Stimulated activated CD8-positive, alpha-beta memory T cell treated with anti-CD3 and anti-CD28 coated beads, Interleukin-4, amount 100 ng/mL, for 24 hours (primary cell): ENCODE data around the gene PPP6C.
"Not testable (repeated sequence)": the region's sequence is repeated elsewhere in the genome, so short reads cannot be mapped to it uniquely, and the experiment has no call there.

ENCODE experiments used
- DNase-seq: peaks from one replicate; pipeline ENCODE4 v3.0.0-alpha.2; 2020; ENCODE audit warnings: low read depth

The PPP6C gene

DNA sequence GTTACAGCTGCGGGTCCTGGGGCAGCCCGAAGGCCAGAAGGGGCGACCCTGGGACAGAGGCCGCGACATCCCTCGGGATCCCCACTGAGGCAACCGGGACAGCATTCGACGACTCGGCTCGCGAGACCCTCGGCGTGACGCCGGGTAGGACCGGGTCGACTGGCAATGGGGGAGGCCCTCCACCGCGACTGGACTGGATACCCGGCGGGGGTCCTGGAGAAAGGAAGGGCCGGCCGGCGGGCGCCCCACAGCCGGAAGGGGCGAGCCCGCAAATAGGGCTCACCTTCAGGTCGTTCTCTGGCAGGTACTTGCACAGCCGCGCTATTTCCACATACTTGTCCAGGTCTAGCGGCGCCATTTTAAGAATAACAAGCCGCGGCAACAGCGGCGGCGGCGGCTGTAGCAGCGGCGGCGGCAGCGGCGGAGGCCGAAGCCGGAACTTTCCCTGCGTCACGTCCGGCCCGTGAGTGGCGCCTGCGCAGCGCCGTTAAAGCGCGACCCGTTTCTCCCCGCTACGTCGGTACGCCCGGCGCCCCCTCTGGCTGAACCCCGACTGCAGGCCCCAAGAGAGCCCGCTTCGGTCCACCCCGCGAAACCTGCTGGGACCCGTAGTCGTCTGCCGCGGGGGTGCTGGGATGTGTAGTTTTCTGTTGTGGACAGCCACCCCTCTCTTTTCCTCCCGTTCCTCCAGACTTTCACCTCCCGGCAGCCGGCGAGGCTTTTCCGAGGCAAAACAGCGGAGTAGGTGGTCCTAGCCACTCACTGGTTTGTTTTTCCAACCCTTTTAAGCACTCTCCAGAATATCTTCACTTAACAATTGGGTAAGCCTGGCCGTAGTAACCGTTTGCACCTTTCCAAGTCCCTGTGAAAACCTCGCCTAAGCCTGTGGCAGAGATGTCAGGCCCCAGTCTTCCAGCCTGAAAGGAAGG, at the start of gene PPP6C:
TSS of gene PPP6C (minus strand) at position 443 of the 929 bp plus-strand sequence. CDS start at position 358, 85 bp downstream.
- DNase-seq: peak; percentile 97

DNA sequence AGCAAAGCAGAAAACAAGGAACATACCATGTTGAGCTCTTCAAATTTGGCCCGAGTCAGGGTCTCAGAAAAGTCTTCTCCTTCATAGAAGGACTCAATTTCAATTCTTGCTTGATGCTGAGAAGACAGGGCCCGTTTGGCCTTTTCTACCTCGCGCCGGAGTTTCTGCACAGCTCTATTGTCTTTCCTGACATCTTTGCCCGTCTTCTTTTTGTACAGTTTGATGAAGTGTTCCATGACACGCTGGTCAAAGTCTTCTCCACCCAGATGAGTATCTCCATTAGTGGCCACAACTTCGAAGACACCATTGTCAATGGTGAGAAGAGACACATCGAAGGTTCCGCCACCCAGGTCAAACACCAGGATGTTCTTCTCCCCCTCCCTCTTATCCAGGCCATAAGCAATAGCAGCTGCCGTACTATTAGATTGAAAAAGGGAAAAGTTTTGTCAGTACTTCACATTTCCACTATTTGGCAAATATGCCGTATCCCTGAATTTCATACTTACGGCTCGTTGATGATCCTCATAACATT, 49.4 kb upstream of the PPP6C start:
- no peak for DNase-seq

DNA sequence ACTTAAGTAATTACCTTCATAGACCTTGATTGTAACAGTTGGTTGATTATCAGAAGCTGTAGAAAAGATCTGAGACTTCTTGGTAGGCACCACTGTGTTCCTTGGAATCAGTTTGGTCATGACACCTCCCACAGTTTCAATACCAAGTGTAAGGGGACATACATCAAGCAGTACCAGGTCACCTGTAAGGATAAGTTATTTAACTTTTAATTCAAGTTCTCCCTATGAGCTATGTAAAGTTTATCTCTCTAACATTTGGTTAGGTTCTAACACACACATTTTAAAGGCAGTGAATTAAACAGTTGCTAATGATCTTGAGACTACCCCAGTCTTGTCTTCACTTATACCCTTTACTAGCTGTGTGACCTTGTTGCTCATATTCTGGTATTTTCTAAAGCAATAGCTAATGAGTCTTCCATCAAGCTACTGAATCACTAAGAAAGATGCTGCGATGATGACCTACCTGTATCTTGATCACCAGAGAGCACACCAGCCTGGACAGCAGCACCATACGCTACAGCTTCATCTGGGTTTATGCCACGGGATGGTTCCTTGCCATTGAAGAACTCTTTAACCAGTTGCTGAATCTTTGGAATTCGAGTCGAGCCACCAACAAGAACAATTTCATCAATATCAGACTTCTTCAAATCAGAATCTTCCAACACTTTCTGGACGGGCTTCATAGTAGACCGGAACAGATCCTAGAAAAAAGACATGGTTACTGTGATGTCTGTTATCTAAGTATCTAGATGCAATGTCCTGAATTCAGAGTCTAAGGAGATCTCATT, 48.7 kb upstream of the PPP6C start:
- no peak for DNase-seq

DNA sequence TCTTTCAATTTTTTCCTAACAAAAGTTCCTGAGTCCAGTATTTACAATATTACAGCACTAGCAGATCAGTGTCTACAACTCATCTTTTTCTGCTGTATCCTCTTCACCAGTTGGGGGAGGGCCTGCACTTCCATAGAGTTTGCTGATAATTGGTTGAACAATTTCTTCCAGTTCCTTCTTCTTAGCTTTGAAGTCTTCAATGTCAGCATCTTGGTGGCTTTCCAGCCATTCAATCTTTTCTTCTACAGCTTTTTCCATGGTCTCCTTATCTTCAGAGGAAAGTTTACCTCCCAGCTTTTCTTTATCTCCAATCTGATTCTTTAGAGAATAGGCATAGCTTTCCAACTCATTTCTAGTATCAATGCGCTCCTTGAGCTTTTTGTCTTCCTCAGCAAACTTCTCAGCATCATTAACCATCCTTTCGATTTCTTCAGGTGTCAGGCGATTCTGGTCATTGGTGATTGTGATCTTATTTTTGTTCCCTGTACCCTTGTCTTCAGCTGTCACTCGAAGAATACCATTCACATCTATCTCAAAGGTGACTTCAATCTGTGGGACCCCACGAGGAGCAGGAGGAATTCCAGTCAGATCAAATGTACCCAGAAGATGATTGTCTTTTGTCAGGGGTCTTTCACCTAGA, 47.0 kb upstream of the PPP6C start:
- DNase-seq: not testable (repeated sequence)

DNA sequence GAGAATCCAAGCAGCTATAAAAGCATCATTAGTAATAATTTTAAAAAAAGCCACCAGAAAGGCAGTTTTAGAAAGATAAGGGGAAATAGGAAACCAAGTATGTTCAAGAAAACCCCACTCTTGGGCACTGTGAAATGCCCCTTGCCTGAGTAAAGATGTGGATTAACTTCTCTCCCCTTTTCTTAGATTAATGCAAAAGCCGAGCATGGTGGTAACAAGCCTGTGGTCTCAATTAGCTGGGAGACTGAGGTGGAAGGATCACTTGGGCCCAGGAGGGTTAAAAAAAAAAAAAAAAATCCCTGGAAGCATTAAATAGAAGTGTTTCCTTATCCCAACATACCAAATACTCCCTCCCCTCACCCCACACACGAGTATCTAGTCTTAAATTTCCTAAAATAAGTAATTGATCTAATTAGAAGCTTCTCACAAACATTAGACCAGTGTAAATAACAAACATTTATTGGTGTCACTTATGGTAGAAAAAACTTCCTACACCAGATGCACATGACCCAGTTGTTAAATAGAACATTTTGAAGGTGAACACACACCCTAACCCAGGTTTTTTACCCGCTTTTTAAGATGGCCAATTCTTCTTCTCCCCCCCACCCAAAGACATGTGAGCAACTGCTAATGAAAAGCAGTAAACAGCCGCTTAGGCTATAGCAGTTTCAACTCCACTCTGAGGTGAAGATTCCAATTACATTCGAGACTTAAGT, 46.4 kb upstream of the PPP6C start:
- DNase-seq: no peak

DNA sequence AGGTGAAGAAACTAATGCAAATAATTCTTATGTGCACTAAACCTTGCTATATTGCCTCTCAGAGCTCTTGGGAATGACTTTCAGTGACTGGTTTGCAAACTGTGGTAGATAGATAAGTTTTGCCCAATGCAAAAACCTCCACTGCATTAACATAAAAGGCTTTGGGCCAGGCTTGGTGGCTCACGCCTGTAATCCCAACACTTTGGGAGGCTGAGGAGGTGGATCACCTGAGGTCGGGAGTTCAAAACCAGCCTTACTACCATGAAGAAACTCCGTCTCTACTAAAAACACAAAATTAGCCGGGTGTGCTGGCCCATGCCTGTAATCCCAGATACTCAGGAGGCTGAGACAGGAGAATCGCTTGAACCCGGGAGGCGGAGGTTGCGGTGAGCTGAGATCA, 44.5 kb upstream of the PPP6C start:
- not testable (repeated sequence) for DNase-seq

DNA sequence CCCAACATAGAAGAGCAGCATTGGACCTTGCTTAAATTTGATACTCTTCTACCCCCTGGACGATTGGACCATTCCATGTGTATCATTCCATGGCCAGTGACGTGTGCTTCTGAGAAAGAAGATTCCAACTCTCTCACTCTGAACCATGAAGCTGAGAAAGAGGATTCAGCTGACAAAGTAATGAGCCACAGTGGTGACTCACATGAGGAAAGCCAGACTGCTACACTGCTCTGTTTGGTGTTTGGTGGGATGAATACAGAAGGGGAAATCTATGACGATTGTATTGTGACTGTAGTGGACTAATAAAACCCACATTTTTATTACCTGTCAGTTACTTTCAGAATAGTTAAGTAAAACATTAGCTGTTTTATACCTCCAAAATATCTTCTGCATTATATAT, 44.1 kb upstream of the PPP6C start:
- no peak for DNase-seq

DNA sequence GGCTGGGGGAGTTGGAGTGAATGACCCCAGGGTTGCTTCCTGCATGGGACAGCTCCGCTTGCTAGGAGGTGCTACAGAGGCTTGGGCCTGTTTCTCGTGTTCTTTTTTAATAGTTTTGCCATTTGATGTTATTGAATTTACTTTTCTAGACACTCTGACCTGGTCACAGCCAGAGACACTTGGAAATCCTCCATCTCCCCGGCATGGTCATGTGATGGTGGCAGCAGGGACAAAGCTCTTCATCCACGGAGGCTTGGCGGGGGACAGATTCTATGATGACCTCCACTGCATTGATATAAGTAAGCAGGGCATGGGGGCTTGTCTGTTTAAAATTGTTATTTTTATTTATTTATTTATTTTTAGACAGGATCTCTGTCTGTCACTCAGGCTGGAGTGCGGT, 38.2 kb upstream of the PPP6C start:
- no peak for DNase-seq

DNA sequence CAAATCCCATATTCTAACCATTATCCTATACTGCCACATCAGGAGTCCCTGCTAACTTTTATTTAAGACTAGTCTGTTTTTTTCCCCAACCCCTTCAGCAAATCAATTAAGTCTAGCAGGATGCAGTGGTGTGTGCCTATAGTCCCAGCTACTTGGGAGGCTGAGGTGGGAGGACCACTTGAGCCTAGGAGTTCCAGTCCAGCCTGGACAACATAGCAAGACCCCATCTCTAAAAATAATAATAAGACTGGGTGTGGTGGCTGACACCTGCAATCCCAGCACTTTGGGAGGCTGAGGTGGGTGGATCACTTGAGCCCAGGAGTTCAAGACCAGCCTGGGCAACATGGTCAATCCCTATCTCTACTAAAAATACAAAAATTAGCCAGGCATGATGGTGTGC, 35.3 kb upstream of the PPP6C start:
- not testable (repeated sequence) for DNase-seq

DNA sequence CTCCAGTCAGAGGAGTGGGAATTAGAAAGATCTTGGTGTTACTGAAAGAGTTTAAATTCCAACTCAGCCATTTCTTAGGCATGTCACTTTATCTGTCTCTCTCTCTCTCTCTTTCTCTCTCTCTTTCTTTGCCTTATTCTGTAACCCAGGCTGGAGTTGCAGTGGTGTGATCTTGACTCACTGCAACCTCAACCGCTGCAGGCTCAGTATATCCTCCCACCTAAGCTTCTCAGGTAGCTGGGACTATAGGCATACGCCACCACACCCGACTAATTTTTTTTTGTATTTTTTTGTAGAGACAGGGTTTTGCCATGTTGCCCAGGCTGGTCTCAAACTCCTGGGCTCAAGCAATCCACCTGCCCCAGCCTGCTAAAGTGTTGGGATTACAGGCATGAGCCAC, 29.0 kb upstream of the PPP6C start:
- DNase-seq: no peak

DNA sequence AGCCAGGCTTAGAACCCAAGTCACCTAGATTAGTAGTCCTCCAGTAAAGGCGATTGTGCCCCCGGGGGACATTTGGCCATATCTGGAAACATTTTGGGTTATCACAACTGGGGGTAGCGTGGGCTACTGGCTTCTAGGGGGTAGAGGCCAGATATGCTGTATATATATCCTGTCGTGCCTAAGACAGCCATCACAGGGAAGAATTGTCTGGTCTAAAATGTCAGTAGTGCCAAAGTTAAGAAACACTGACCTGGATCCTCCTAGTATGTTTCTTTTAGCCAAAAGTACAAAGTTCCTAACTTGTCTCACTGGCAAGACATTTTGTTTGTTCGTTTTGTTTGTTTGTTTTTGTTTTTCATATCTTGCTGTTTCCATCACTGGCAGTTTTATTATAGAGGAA, 24.6 kb upstream of the PPP6C start:
- no peak for DNase-seq

DNA sequence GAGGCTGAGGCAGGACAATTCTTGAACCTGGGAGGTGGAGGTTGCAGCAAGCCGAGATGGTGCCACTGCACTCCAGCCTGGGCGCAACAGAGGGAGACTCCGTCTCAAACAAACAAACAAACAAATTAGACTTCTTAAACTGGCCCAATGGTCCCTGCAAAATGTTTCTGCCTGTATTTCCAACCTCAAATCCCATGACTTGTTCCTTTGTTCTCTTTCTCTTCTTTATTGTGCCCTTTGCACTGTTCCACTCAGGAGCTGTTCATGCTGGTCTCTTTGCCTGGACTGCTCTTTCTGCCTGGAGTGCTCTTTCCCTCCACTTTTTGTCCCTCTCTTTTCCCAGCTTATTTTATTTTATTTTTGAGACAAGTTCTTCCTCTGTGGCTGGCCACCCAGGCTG, 14.9 kb upstream of the PPP6C start:
- no peak for DNase-seq

DNA sequence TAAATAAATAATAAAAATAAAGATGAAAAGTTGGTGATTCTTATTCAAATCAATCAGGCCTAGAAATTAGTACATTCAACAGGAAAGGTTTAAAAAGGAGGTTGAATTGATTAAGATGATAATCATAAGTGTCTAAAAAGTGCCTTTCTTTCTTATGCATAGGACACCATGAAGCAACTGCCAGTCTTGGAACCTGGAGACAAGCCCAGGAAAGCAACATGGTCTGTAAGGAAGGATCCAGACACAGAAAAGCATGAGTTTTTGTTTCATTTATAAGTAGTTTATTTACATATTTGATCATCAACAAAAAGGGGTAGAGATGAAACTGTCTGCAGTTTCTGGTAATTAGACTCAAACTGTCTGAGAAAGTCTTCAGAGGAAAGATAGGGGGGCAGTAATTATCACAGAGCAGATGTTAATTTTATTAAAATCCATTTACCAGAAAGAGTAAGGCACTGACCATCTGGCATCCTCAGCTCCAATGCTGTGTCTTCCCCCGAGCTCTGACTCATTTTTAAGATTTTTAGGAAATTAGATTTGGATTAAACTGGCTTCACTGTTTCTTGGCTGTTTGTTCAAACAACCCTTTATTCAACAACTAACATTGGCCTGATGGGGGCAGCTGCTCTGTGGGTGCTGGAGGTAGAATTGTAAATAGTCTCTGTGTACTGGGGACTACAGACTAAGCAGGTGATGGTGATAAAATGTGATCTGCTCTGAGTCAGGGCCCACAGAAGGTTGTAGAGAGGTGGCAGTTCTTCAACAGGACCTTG, 13.4 kb upstream of the PPP6C start:
- no peak for DNase-seq

DNA sequence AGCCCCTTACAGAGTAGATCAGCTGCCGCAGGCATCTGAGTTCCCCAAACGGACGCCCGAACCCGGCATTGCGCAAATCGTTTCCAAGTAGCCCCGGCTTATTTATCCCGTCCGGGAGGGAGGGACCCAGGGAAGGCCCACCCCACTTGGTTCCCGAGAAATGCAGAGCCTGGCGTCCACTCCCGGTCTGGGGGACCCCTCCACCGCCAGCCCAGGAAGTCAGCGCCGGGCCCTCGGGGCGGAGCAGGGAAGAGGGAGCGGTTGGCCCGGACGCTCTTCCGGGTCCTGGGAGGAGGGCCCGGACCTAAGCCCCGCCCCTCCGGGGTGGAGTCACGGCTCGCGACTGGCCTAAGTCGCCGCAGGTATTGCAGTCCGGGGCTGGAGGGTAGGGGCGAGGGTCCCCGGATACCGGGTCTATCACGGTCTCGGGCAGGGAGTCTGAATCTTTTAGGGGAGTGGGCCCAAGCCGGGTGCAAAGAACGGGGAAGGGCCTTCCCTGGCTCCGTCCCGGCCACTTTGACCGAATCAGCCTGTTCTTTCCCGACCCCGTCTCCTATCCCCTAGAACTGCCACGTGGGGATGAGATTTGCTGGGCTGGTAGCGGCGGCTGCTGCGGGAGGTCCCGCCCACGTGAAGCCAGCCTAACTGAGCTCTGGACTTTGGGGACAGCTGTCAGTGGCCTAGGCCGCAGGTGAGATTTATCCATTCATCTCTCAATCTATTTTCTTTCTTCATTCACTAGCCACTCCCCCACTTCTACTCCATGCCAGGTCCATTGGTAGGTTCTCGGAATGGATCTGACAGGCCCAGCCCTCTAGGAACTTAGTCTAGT, 10.8 kb upstream of the PPP6C start, which contains the start of gene RABEPK:
TSS of gene RABEPK (plus strand) at position 327 of the 832 bp plus-strand sequence. CDS start 2,472 bp downstream, outside the sequence.
- peak; percentile 88 for DNase-seq

DNA sequence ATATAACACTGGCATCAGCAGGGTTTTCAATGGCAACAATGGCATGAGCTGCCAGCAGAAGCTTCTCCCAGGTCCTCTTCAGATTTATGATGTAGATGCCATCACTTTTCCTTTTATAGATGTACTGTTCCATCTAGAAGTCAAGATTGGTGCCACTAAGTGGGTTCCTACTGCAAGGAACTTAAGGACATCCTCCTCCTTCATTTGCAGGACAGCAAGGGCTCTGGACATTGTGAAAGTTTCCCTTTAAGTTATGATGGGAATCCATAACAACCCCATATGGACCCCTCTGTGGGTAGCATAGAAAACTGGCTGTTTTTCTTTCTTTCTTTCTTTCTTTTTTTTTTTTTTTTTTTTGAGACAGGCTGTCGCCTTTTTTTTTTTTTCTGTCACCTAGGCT, 6.0 kb upstream of the PPP6C start:
- DNase-seq: not testable (repeated sequence)

DNA sequence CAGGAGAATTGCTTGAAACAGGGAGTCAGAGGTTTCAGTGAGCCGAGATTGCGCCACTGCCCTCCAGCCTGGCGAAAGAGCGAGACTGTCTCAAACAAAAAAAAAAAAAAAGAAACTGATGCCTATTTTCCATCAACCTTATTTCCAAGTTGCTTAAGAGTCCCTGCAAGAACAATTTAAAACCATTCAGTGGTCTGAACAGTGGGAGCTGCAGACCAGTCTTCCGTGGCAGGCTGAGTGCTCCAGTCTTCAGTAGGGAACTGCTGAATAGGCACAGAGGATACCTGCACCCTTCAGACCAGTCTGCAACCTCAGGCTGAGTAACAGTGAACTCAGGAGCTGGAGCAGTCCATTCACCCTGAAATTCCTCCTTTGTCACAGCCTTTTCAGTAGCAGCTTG, 4.9 kb upstream of the PPP6C start:
- not testable (repeated sequence) for DNase-seq

DNA sequence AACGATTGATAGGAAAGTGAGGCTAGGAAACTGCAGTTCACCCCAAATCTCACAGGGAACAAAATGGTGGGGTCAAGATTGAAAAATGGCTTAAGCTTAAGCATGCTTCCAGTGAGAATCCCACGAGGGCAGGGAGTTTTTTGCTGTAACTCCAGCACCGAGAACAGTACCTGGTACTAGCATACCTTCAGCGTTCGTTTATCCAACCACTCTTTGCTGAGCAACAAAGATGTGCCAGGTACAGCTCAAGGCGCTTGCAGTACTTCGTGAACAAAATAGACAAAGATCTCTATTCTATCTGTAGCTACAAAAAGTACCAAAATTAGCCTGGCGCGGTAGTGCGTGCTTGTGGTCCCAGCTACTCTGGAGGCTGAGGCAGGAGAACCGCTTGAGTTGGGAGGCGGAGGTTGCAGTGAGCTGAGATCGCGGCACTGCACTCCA, 778 bp upstream of the PPP6C start:
- no peak for DNase-seq

DNA sequence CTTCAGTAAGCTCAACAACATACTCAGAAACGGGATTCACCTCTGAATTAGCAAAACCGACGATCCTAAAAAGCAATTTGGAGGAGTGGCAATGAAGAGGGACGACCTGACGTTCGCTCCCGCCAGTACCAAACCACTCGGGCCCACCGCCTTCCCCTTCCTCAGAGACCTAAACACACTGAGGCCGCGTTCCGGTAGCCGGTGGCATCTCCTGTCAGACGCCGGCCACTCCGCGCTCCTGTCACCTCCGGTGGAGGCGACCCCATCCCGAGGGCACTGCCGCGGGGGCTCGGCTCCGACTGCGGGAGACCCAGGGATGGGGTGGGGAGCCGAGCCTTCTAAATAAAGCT, 617 bp downstream of the PPP6C start:
- DNase-seq: peak; percentile 24

DNA sequence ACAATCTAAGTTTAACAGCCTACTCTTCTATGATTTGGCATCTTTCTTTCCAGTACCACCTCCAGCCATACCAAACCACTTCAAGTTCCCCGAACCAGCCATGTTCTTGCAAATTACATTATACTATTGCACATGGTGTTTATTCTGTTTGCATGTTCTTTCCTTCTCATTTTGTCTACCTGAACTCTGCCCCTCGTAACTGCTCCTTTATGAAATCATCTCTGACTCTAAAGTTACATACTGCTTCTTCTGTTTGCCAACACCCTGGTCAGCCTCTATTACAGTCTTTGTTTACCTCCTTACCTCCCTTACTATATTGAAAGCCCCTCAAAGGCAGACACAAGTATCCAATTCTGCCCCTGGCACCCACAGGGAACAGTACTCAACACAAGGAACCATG, 6.0 kb downstream of the PPP6C start:
- no peak for DNase-seq

DNA sequence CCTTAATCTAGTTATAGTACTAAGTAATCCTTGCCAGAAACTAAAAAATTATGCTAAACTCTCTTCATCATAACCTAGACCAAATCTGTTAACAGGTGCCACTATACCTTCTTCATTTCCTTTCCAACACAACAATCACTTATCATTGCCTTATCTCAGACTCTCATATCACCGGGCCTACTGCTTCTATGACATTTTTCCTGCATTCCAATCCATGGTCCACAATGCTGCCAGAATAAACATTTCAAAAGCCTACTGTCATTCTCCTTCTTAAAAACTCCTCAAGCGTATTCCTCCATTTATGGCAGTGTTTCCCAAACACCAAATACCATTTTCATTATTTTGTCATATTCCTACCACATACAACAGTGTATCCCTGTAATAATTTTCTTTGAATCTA, 6.5 kb downstream of the PPP6C start:
- DNase-seq: no peak
